ENCODE data around the gene AGPAT2. TPM values are rescaled to one million over a fixed set of nuclear protein-coding genes. Genes with fewer than 3 reads are reported as not detected.

The AGPAT2 gene
- total RNA-seq, 4 donors from 2014 or later = 300 to 1,989 (median 392) TPM

DNA sequence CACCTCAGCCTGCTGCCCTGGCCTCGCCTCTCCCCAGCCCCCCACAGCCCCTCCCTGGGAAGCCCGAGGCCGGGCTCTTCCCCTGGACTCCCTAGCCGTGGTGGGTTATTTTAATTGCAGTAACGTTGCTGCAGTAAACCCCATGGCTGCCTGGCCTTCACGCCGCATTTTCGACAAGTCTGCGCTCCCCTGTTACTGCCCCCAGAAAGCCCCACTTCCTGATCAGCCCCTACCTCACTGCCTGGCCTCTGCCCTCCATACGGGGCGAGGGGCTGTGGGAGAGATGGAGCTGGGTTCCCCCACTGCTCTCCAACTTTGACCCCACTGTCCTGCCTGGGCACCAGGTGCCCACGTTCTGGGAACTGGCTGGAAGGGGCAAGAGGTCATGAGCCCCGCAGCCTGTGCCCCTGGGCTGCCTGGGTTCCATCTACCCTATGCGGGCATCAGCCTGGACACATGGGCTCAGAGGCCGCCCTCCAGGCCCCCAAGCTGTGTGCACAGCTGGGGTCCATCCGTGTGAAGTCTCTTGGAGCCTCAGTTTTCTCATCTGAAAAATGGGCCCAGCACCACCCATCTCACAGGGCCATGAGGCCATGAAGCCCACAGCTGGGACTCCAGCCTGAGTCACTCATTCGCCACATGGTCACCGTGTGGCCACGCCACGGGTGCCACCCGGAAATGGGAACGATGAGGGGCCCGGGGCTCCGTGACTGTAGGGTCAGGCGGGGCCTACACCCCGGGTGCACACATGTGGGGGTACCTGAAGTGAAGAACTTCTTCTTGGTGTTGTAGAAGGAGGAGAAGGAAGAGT, 13.1 kb downstream of the AGPAT2 start:
- TF ChIP-seq, protein P1, sequence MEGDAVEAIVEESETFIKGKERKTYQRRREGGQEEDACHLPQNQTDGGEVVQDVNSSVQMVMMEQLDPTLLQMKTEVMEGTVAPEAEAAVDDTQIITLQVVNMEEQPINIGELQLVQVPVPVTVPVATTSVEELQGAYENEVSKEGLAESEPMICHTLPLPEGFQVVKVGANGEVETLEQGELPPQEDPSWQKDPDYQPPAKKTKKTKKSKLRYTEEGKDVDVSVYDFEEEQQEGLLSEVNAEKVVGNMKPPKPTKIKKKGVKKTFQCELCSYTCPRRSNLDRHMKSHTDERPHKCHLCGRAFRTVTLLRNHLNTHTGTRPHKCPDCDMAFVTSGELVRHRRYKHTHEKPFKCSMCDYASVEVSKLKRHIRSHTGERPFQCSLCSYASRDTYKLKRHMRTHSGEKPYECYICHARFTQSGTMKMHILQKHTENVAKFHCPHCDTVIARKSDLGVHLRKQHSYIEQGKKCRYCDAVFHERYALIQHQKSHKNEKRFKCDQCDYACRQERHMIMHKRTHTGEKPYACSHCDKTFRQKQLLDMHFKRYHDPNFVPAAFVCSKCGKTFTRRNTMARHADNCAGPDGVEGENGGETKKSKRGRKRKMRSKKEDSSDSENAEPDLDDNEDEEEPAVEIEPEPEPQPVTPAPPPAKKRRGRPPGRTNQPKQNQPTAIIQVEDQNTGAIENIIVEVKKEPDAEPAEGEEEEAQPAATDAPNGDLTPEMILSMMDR (IDR thresholded peaks at IDR 0.05; ENCODE audit: low read depth) = no peak

DNA sequence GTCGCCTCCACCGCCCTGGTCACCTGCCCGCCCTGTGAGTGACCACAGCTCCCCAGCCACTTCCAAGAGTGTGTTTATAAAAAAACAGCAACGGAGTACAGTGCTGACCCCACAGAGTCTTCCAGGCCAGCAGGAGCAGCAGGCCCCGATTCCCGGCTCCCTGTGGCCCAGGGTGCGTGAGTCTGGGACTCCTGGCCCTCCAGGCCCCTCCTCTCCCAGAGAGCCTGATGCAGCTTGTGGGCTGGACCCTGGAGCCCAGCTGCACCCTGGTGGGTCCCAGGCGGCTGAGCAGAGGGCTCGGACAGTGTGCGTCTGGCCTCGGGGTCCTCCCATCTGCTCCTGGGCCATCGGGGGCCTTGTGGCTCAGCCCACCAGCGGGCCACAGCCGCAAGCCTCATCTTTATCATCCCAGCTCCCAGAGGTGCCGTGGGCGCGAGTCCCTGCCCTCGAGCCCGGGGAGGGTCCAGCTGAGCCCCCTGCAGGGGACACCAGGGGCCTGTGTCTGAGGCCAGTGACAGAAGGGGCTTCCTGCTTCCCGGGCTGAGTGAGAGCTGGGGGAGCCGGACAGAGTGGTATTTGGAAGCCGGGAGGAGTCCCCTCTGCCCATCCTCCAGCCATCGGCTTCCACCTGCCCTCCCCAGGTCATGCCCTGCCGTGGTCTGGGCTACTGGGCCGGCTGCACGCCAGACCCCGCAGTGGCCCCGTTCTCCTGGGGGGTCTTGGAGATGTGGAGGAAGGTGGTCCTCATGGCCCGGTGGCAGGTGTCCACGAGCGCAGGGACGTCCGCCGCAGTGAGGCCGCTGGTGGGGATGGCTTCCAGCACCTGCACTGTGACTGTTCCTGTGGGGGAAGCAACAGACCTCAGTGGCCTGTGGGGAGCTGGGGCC, 13.9 kb downstream of the AGPAT2 start:
- TF ChIP-seq, protein P1 (IDR thresholded peaks at IDR 0.05; ENCODE audit: low read depth) = no peak

DNA sequence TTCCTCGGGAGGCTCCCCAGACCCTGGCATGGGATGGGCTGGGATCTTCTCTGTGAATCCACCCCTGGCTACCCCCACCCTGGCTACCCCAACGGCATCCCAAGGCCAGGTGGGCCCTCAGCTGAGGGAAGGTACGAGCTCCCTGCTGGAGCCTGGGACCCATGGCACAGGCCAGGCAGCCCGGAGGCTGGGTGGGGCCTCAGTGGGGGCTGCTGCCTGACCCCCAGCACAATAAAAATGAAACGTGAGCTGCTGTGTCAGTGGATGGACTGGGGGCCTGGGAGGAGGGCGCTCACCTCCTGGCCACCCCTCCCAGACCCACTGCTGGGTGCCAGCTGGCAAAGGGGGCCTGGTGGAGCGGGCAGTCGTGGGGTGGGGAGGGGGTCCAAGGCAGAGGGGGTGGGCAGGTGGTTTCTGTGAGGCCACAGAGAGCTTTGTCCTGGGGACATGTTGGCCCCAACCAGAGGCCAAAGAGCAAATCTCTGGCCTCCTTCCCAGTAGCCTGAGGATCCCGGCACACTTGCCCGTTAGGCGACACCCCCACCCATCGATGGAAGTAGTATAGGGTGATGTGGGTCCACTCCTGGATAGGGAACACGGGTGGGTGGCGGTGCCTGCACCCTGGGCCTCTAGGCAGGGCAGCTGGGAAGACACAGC, 14.7 kb downstream of the AGPAT2 start:
- TF ChIP-seq, protein P1 (IDR thresholded peaks at IDR 0.05; ENCODE audit: low read depth) = no peak

DNA sequence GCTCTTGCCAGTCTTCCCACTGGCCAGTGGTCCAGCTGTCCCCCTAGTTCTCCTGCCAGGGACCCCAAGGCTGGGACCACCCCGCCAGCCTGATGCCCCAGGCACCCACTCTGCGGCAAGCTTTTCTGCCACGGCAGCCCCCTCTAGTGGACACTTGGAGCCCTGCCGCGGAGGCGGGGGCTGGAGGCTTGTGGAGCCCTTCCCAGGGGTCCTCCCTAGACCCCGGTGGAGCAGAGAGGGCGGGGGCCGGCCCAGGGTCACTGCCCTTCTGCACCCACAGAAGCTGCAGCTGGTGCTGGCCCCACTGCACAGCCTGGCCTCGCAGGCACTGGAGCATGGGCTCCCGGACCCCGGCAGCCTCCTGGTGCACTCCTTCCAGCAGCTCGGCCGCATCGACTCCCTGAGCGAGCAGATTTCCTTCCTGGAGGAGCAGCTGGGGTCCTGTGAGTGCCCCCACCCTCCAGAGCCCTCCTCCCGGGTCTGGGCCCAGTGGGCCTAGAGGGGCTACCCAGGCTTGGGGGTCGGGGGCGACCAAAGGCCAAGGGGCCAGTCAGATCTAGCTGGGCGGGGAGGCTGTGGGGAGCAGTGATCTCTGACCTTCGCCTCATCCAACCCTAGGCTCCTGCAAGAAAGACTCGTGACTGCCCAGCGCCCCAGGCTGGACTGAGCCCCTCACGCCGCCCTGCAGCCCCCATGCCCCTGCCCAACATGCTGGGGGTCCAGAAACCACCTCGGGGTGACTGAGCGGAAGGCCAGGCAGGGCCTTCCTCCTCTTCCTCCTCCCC, 15.4 kb downstream of the AGPAT2 start:
- TF ChIP-seq, protein P1 (IDR thresholded peaks at IDR 0.05; ENCODE audit: low read depth) = no peak

DNA sequence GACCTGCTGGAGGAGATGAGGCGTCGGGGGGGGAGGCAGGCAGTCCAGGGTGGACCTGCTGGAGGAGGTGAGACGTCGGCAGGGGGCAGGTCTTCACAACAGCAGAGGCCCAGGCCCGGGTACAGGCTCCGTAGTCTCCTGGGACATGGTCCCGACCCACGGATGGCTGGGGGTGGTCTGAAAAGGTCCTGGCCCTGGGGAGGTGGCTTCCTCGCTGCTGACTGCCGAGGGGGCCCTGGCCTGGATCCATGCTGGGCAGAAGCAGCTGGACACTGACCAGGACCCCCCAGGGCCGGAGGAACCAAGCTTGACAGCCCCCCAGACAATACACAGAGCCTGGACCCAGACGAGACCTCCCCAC, 16.0 kb downstream of the AGPAT2 start:
- TF ChIP-seq, protein P1 (IDR thresholded peaks at IDR 0.05; ENCODE audit: low read depth) = no peak

DNA sequence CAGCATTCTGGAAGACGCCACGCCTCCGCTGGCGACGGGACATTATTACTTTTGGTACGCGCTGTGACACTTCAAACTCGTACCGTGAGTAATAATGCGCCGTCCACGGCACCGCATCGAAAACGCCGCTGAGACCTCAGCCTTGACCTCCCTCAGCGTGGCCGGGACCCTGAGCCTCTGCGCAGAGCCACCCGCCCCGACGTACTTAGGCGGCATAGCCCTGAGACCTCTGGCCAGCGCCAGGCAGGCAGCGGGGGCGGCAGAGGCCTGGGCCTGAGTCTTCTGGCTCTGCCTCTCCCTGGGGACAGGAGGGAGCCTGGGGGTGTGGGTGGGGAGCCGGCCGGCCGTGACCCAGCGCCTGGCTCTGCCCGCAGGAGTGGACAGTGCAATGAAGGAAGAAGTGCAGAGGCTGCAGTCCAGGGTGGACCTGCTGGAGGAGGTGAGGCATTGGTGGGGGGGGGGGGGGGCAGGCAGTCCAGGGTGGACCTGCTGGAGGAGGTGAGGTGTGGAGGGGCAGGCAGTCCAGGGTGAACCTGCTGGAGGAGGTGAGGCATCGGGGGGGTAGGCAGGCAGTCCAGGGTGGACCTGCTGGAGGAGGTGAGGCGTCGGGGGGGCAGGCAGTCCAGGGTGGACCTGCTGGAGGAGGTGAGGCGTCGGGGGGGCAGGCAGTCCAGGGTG, 16.5 kb downstream of the AGPAT2 start:
- TF ChIP-seq, protein P1 (IDR thresholded peaks at IDR 0.05; ENCODE audit: low read depth) = no peak

All from subcutaneous adipose tissue (tissue), 4 donors.